Pancreas (tissue), 10 donors: ENCODE data around the gene KBTBD12. TPM values are rescaled to one million over a fixed set of nuclear protein-coding genes. Genes with fewer than 3 reads are reported as not detected.

Experiments used
- ATAC-seq, 4 donors: fragments of 200-7000 bp; cut with Tn5 transposase; one replicate each; pipeline versions ENCODE4 v1.8.0 to v1.9.1; 2020; ENCODE audit warnings: mild to moderate bottlenecking in 4 of 4, moderate library complexity in 4 of 4
- DNase-seq, 6 donors: peaks; one replicate each; pipeline ENCODE4 v3.0.0-alpha.2; 2020
- FAIRE-seq: peaks from 2 replicates; lab custom pipeline; 2012; peaks lifted over from hg19 to GRCh38; lab: Jason Lieb, UNC
- H3K27ac ChIP-seq, 4 donors: fragments of 200-600 bp; sonication (generic); 1 replicate in 3 of 4; 2 replicates in 1 of 4; pipeline versions ENCODE4 v1.5.0 to v1.8.0; 2020
- H3K27me3 ChIP-seq, 4 donors: fragments of 200-600 bp; one replicate each; pipeline ENCODE4 v1.8.0; 2021
- H3K36me3 ChIP-seq, 3 donors: fragments of 200-600 bp; sonication (generic) in 1 of 3; one replicate each; pipeline versions ENCODE4 v1.5.0 to v1.8.0; 2020 to 2021
- H3K4me1 ChIP-seq, 3 donors: fragments of 200-600 bp; one replicate each; pipeline ENCODE4 v1.8.0; 2021
- H3K4me3 ChIP-seq, 4 donors: fragments of 200-600 bp; sonication (generic) in 2 of 4; one replicate each; pipeline versions ENCODE4 v1.5.0 to v1.8.0; 2020 to 2021
- H3K9me3 ChIP-seq, 4 donors: fragments of 200-600 bp; one replicate each; pipeline ENCODE4 v1.8.0; 2021
- WGBS, 2 donors: extraction: QIAGEN DNeasy Blood & Tissue Kit; methylation state at CpG; one replicate each; pipeline ENCODE4 v1.1.7; 2013; 5-methylcytosine and 5-hydroxymethylcytosine counted together
- intact Hi-C, 3 donors: fragments of 100-400 bp; cut with DNase I; formaldehyde crosslinking; loops; one replicate each; pipeline versions ENCODE4 v1.11.1 to v1.14.2; 2022
- polyA plus RNA-seq, 2 donors: library from polyadenylated mRNA; stranded (reverse); fragments of 200-250 nt; gene quantifications; one replicate each; pipeline ENCODE4 v1.2.3, GENCODE V29; 2013
- total RNA-seq, 6 donors: library from RNA; stranded (reverse); fragmentation: NEBNext Ultra II Directional in 4 of 6; extraction: Animal tissue kit (Norgen Biotek cat#: 25700) in 4 of 6; gene quantifications; one replicate each; pipeline versions ENCODE4 v1.2.1 to v1.2.4, GENCODE V29; 2021 to 2023
- TF ChIP-seq, protein P1 (sequence below), 4 donors: fragments of 200-600 bp; sonication (generic) in 3 of 4; IDR thresholded peaks; one replicate each; pipeline versions ENCODE4 v1.5.0 to v1.8.0; 2021; ENCODE audit warnings: antibody characterized with exemption in 4 of 4
- donor health status: healthy with polysubstance abuse.
- donor health status: DM: no; HTN: no; CAD: no; lungs with moderate emphysema.
- donor health status: DM: no; HTN: no; CAD: no.
- donor health status: control.
- donor health status: control.
- donor health status: Bipolar disorder and iron deficiency.
- donor health status: DM: yes; HTN: yes; CAD: no.
- donor health status: DM: no; HTN: no; CAD: no.
- donor health status: DM: no; HTN: no; CAD: no.
- donor health status: DM: yes; HTN: yes; CAD: no.

The KBTBD12 gene
- total and polyA plus RNA-seq, 8 donors: 0.68 to 3.7 (median 1.6) TPM

DNA sequence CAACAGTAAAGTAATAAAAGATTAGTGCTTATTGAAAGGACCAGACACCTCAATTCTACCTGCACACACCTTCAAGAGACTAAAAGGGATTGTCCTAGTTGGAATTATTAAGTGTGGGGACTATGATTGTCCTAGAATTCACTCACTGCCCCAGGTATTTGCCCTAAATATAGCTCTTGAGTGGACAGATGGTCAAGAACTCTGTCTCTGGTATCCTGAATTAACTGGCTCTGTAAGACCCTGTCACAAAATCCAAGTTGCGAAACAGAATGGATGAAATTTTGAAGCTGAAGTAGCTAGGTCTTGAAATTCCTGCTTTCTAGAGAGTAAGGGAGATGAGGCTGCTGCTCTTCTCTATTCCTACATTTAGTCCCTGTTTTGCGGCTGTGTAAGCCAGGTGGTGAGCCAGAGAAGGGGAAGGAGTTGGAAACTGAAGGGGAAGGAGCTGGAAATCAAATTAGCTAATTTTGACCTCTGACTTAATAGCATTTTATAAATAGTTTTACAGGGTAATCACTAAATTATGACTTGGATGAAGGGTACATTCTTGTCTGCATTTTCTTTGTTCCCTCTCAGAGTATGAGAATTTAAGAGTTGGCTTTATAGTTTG lies 34.5 kb downstream of the KBTBD12 start:
- FAIRE-seq (no peak), DNase-seq (no peak), ATAC-seq (no peak)
- Histone ChIP-seq H3K27me3 (no peaks in the 10 kb centered on the region), H3K27ac (no peak overlapping the region), H3K4me1 (no peaks in the 10 kb centered on the region), H3K36me3 (no peaks in the 10 kb centered on the region), H3K4me3 (no peak overlapping the region), H3K9me3 (no peaks in the 10 kb centered on the region)
- intact Hi-C loops: no loop called here
- 94 to 97% methylated on average over 2 of the region's 2 CpGs for WGBS, 2 donors
- TF ChIP-seq, protein P1, sequence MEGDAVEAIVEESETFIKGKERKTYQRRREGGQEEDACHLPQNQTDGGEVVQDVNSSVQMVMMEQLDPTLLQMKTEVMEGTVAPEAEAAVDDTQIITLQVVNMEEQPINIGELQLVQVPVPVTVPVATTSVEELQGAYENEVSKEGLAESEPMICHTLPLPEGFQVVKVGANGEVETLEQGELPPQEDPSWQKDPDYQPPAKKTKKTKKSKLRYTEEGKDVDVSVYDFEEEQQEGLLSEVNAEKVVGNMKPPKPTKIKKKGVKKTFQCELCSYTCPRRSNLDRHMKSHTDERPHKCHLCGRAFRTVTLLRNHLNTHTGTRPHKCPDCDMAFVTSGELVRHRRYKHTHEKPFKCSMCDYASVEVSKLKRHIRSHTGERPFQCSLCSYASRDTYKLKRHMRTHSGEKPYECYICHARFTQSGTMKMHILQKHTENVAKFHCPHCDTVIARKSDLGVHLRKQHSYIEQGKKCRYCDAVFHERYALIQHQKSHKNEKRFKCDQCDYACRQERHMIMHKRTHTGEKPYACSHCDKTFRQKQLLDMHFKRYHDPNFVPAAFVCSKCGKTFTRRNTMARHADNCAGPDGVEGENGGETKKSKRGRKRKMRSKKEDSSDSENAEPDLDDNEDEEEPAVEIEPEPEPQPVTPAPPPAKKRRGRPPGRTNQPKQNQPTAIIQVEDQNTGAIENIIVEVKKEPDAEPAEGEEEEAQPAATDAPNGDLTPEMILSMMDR (IDR thresholded peaks at IDR 0.05): no peak

DNA sequence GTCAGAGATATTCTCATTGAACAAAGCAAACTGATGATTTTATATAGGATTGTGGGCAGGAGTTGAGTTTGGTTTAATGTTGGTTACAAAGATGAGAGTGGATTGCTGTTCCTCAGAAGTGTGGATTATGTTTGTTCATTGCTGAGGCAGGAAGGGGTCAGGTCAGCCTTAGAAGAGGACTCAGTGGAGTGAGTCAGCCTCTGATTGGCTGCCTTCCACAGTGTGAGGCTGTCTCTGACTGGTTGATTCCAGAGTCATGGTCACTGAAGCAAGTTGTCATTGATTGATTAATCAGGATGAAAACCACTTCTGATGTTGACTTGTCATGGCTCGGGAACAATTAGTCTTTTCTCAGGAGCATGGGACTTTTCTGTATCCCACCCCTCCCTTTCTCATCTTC lies 36.2 kb downstream of the KBTBD12 start:
- FAIRE-seq: no peak
- H3K4me1 ChIP-seq: no peaks in the 10 kb centered on the region

GRCh38 chr3:127953091-127954035 lies 38.3 kb downstream of the KBTBD12 start:
- intact Hi-C loops: no loop called here
- TF ChIP-seq, protein P1 (IDR thresholded peaks at IDR 0.05): no peak
- FAIRE-seq (no peak), DNase-seq (no peak), ATAC-seq (no peak)
- H3K27me3 ChIP-seq: no peaks in the 10 kb centered on the region
- 84 to 86% methylated on average over 6 of the region's 6 CpGs for WGBS, 2 donors
- H3K4me3 ChIP-seq: no peak overlapping the region
- H3K4me1 ChIP-seq: no peaks in the 10 kb centered on the region
- no peaks in the 10 kb centered on the region for H3K36me3 ChIP-seq
- H3K9me3 ChIP-seq: no peaks in the 10 kb centered on the region
- H3K27ac ChIP-seq: no peak overlapping the region

More for the DNA sequence above, 36.2 kb downstream of the KBTBD12 start:
- TF ChIP-seq, protein P1 (IDR thresholded peaks at IDR 0.05): no peak
- no peak for ATAC-seq
- Histone ChIP-seq H3K36me3 (no peaks in the 10 kb centered on the region), H3K27me3 (no peaks in the 10 kb centered on the region), H3K4me3 (no peak overlapping the region), H3K9me3 (no peaks in the 10 kb centered on the region), H3K27ac (no peak overlapping the region)
- intact Hi-C loops: no loop called here
- WGBS, 2 donors: 69 to 77% methylated on average over 1 of the region's 1 CpG
- DNase-seq: no peak

DNA sequence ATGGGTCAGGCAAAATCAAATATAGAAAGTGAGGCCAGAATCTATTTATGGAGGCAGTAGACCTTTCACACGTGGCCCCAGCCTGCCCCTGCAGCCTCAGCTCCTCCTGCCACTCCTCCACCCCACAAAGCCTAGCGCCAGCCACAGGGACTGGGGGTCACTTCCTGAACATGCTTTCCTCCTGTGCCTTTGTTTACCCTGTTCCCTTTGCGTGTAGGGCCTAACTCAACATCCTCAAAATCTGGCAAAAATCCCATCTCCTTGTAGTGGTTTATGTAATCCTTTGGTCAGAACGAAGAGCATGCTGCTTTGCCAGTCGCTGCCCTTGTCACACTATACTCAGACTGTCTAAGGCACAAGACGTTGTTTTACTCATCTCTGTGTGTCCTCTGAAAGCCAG lies 39.6 kb downstream of the KBTBD12 start:
- TF ChIP-seq, protein P1 (IDR thresholded peaks at IDR 0.05): no peak
- ATAC-seq (no peak), FAIRE-seq (no peak), DNase-seq (no peak)
- Histone ChIP-seq H3K27me3 (no peaks in the 10 kb centered on the region), H3K4me1 (no peaks in the 10 kb centered on the region), H3K4me3 (no peak overlapping the region), H3K36me3 (no peaks in the 10 kb centered on the region), H3K9me3 (no peaks in the 10 kb centered on the region), H3K27ac (no peak overlapping the region)
- 76 to 79% methylated on average over 6 of the region's 6 CpGs for WGBS, 2 donors
- intact Hi-C loops: no loop called here

- intact Hi-C loops: no loop called here
- TF ChIP-seq, protein P1 (IDR thresholded peaks at IDR 0.05): no peak
- Histone ChIP-seq H3K27me3 (no peaks in the 10 kb centered on the region), H3K27ac (no peak overlapping the region), H3K9me3 (no peaks in the 10 kb centered on the region), H3K4me1 (no peaks in the 10 kb centered on the region), H3K4me3 (no peak overlapping the region), H3K36me3 (no peaks in the 10 kb centered on the region)
- DNase-seq (no peak), FAIRE-seq (no peak), ATAC-seq (no peak)
Measured at GRCh38 chr3:127955728-127956127, 40.7 kb downstream of the KBTBD12 start.
